DOHH2 (cell line): Measurements from ENCODE around the gene DPRX.

Experiments used
- H3F3A ChIP-seq: fragments of 200-600 bp; sonication (generic), shearing (Covaris generic); 2 replicates; pipeline ENCODE4 v1.6.0; 2016; ENCODE audit warnings: antibody characterized with exemption, mild to moderate bottlenecking; ENCODE audit not compliant: control insufficient read depth, insufficient read depth
- H3K27ac ChIP-seq: fragments of 200-600 bp; sonication (generic); 2 replicates; pipeline ENCODE4 v1.5.1; 2014; ENCODE audit warnings: low read depth, mild to moderate bottlenecking, low read length, moderate library complexity
- H3K27me3 ChIP-seq: fragments of 200-600 bp; sonication (generic); 2 replicates; pipeline ENCODE4 v1.6.1; 2014; ENCODE audit warnings: mild to moderate bottlenecking, low read length, mixed read lengths; ENCODE audit not compliant: control insufficient read depth
- H3K36me3 ChIP-seq: fragments of 200-600 bp; sonication (generic); 2 replicates; pipeline ENCODE4 v1.6.1; 2014; ENCODE audit warnings: mild to moderate bottlenecking, low read length, moderate library complexity, mixed read lengths; ENCODE audit not compliant: control insufficient read depth
- H3K4me1 ChIP-seq: fragments of 200-600 bp; sonication (generic); 2 replicates; pipeline ENCODE4 v1.6.1; 2014; ENCODE audit warnings: mild to moderate bottlenecking, low read length, mixed read lengths; ENCODE audit not compliant: control insufficient read depth
- H3K4me2 ChIP-seq: fragments of 200-600 bp; sonication (generic); 2 replicates; pipeline ENCODE4 v1.6.0; 2014; ENCODE audit warnings: mild to moderate bottlenecking, low read length, moderate library complexity
- H3K4me3 ChIP-seq: fragments of 200-600 bp; sonication (generic); 2 replicates; pipeline ENCODE4 v1.5.1; 2014; ENCODE audit warnings: mild to moderate bottlenecking, low read length, mixed read lengths
- H3K79me2 ChIP-seq: fragments of 200-600 bp; sonication (generic); 2 replicates; pipeline ENCODE4 v1.6.1; 2014; ENCODE audit warnings: mild to moderate bottlenecking, low read length, mixed read lengths; ENCODE audit not compliant: control insufficient read depth
- H3K9me2 ChIP-seq: fragments of 200-600 bp; sonication (generic); replicated peaks from 2 replicates; pipeline ENCODE4 v1.6.1; 2014; ENCODE audit warnings: mild to moderate bottlenecking, low read length, mixed read lengths; ENCODE audit not compliant: control insufficient read depth
- H3K9me3 ChIP-seq: fragments of 200-600 bp; sonication (generic); 2 replicates; pipeline ENCODE4 v1.6.1; 2014; ENCODE audit warnings: antibody characterized with exemption, low read length, mixed read lengths; ENCODE audit not compliant: control insufficient read depth, insufficient read depth
- H4K20me1 ChIP-seq: fragments of 200-600 bp; sonication (generic); 2 replicates; pipeline ENCODE4 v1.6.0; 2014; ENCODE audit warnings: low read depth, mild to moderate bottlenecking, antibody characterized with exemption, low read length, moderate library complexity; ENCODE audit not compliant: control insufficient read depth, insufficient read depth
- EZH2phosphoT487 ChIP-seq: fragments of 200-600 bp; sonication (generic); IDR thresholded peaks from 2 replicates; pipeline ENCODE4 v1.6.1; 2017; ENCODE audit warnings: borderline replicate concordance, mild to moderate bottlenecking, antibody characterized with exemption, low read length, moderate library complexity, mixed read lengths
- TF ChIP-seq, protein P1 (sequence below): fragments of 200-600 bp; sonication (generic); IDR thresholded peaks from one replicate; pipeline ENCODE4 v1.5.1; 2014; ENCODE audit warnings: antibody characterized with exemption, mild to moderate bottlenecking, low read depth, low read length; ENCODE audit not compliant: poor library complexity, severe bottlenecking

Gene DPRX

GRCh38 chr19:53631949-53632407 is at the start of gene DPRX:
DPRX (plus strand) TSS chr19:53631999; CDS start chr19:53632107, 108 bp downstream.
- Histone ChIP-seq H3K27me3 (no peaks in the 10 kb centered on the region), H3K36me3 (no peaks in the 10 kb centered on the region), H3K9me2 (no peaks in the 10 kb centered on the region), H3K27ac (no peak within 1 kb of the TSS), H3K9me3 (peaks cover 9% of the 10 kb centered on the region; the same call in 1 of the 2 replicates), H3F3A (no peaks in the 10 kb centered on the region), H3K4me3 (no peak within 1 kb of the TSS), H3K4me2 (no peak within 1 kb of the TSS), H3K4me1 (no peaks in the 10 kb centered on the region), H4K20me1 (no peaks in the 10 kb centered on the region), H3K79me2 (no peaks in the 10 kb centered on the region)
- TF ChIP-seq EZH2phosphoT487, result no peak
- TF ChIP-seq, protein P1, sequence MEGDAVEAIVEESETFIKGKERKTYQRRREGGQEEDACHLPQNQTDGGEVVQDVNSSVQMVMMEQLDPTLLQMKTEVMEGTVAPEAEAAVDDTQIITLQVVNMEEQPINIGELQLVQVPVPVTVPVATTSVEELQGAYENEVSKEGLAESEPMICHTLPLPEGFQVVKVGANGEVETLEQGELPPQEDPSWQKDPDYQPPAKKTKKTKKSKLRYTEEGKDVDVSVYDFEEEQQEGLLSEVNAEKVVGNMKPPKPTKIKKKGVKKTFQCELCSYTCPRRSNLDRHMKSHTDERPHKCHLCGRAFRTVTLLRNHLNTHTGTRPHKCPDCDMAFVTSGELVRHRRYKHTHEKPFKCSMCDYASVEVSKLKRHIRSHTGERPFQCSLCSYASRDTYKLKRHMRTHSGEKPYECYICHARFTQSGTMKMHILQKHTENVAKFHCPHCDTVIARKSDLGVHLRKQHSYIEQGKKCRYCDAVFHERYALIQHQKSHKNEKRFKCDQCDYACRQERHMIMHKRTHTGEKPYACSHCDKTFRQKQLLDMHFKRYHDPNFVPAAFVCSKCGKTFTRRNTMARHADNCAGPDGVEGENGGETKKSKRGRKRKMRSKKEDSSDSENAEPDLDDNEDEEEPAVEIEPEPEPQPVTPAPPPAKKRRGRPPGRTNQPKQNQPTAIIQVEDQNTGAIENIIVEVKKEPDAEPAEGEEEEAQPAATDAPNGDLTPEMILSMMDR, result no peak

- Histone ChIP-seq H3K79me2 (no peaks in the 10 kb centered on the region), H3F3A (no peaks in the 10 kb centered on the region), H3K27me3 (no peaks in the 10 kb centered on the region), H3K27ac (no peak overlapping the region), H3K9me3 (peaks cover 17% of the 10 kb centered on the region; the same call in 1 of the 2 replicates), H4K20me1 (no peaks in the 10 kb centered on the region), H3K36me3 (no peaks in the 10 kb centered on the region), H3K9me2 (no peaks in the 10 kb centered on the region), H3K4me3 (no peak overlapping the region), H3K4me2 (no peak overlapping the region), H3K4me1 (no peaks in the 10 kb centered on the region)
- TF ChIP-seq, protein P1, result no peak
- no peak for TF ChIP-seq EZH2phosphoT487
These were observed 48.6 kb upstream of the DPRX start for GRCh38 chr19:53583181-53583580.

DNA sequence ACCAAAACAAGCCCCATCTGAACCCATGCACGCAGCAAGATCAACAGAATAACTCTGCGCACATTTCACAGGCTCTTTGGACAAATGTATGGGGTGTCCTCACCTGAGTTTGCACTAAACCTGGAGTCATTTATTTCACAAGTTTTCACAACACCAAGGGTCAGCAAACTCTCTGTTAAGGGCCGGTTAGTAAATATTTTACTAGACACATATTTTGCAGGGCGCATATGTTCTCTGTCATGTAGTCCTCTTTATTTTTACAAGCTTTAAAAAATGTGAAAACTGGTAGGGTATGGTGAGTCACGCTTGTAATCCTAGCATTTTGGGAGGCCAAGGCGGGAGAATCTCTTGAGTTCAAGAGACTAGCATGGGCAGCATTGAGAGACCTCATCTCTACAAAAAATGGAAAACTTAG is 45.5 kb upstream of the DPRX start:
- no peak overlapping the region for H3K4me3 ChIP-seq
- H4K20me1 ChIP-seq, result no peaks in the 10 kb centered on the region
- H3K4me1 ChIP-seq, result no peaks in the 10 kb centered on the region
- H3K9me2 ChIP-seq, result no peaks in the 10 kb centered on the region
- no peak overlapping the region for H3K4me2 ChIP-seq
- no peaks in the 10 kb centered on the region for H3K27me3 ChIP-seq
- TF ChIP-seq, protein P1, result no peak
- TF ChIP-seq EZH2phosphoT487, result no peak
- no peaks in the 10 kb centered on the region for H3K79me2 ChIP-seq
- H3K27ac ChIP-seq, result no peak overlapping the region
- no peaks in the 10 kb centered on the region for H3F3A ChIP-seq
- H3K9me3 ChIP-seq, result peaks cover 7% of the 10 kb centered on the region; the same call in 1 of the 2 replicates
- H3K36me3 ChIP-seq, result no peaks in the 10 kb centered on the region
